HG03025 (cell line): Measurements from ENCODE around the gene FAM177B.

Experiments used
- ATAC-seq: cut with Tn5 transposase; IDR thresholded peaks from one replicate; pipeline ENCODE4 v1.9.1; 2021; ENCODE audit warnings: mild to moderate bottlenecking, moderate library complexity; ENCODE audit not compliant: unreplicated experiment, low FRiP score

FAM177B gene

GRCh38 chr1:222784916-222785315 lies 47.9 kb downstream of the FAM177B start:
- ATAC-seq, result no peak

DNA sequence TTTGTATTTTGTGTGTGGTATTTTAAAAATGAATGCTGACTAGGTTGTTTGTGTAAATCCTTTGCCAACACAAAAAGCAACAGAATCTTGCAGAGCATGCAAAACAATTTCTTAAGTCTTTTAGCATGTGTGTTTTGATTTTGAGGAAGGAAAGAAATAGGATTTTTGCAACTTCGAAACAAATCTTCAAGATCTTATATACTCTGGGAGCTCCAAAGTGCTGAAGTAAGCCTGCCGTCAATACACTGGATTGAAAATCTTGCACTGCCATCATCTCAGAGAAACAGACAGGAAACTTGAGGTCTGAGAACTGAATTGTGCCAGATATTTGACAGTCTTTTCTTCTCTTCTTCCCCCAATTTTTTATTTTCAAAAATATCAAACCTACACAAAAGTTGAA lies 48.5 kb downstream of the FAM177B start:
- ATAC-seq, result no peak

- ATAC-seq, result no peak
Measured at GRCh38 chr1:222786121-222786520, 49.1 kb downstream of the FAM177B start.

- ATAC-seq, result no peak
Measured at GRCh38 chr1:222787729-222788128, 50.7 kb downstream of the FAM177B start.

DNA sequence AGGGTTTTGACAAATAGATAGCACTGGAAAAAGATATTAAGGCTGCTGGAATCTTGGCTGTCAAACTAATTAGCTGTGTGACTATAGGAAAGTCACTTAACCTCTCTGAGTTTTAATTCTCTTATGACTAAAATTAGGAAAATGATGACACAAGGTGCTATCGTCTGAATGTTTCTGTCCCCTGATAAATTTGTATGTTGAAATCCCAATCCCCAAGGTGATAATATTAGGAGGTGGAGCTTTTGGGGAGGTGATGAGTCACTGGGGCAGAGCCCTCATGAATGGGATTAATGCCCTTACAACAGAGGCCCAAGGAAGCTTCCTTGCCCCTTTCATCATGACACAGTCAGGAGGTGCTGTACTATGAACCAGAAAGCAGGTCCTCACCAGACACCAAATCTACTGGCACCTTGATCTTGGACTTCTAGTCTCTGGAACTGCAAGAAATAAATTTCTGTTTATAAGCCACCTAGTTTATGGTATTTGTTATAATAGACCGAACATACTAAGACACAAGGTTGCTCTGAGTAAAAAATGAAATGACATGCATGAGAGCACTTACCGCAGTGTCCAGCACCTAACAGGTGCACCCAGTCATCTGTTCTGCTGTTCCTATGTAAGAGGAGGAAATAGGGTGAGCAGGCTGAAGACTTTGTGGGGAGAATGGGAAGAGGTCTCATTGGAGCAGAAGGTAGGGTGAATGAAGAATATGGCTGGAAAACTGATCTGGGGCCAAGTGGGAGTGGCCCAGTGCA lies 51.6 kb downstream of the FAM177B start:
- no peak for ATAC-seq

- ATAC-seq, result no peak
Measured at GRCh38 chr1:222790115-222790514, 53.1 kb downstream of the FAM177B start.

- no peak for ATAC-seq
Measured at GRCh38 chr1:222790520-222790919, 53.5 kb downstream of the FAM177B start.

DNA sequence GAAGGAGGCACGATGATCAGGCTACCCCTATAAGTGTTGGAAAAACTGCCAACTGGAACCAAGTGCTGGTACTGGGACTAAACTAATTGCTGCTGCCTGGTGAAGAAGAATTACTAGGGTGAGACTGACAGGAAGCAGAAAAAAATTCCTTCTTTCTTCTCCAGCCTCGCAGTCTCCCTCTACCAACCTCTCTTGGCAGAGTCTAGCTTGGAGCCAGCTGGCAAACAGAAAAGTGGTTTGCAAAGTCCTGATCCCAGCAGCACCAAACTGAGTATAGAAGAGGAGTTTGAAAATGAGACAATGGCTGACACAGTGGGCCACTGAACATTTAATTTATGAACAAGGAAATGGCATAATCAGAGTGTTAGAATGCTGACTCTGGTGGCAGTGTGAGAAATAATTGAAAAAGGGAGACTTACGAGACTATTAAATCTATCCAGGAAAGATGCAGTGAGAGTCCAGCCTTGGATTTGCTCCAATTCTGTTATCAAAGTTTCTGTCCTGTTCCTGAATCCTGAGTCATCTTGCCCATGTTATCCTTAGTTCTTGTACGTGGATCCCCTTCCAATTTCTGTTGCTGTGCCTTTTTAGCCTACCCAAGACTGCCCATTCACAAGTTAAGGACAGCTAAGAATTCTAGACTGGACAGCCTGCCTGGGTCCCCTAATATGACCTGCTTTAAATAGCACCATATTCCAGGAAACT lies 54.2 kb downstream of the FAM177B start:
- ATAC-seq, result no peak

DNA sequence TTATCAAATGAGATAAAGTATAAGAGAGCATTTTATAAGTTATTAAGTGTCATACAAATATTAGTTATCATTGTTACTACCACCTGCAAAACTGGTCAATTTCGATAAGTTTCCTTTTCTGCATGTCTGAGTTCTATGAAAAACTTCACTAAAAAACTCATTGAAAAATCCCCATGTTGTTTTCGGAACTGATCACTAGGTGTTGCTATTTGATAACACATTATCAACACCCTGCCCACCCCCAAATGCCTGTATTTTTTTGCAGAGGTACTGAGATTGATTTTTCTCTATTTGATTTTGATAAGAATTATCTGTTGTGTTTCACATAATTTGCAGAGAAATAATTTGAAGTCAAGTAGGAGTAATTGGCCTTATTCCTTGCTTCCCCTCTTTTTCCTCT lies 55.7 kb downstream of the FAM177B start:
- no peak for ATAC-seq

DNA sequence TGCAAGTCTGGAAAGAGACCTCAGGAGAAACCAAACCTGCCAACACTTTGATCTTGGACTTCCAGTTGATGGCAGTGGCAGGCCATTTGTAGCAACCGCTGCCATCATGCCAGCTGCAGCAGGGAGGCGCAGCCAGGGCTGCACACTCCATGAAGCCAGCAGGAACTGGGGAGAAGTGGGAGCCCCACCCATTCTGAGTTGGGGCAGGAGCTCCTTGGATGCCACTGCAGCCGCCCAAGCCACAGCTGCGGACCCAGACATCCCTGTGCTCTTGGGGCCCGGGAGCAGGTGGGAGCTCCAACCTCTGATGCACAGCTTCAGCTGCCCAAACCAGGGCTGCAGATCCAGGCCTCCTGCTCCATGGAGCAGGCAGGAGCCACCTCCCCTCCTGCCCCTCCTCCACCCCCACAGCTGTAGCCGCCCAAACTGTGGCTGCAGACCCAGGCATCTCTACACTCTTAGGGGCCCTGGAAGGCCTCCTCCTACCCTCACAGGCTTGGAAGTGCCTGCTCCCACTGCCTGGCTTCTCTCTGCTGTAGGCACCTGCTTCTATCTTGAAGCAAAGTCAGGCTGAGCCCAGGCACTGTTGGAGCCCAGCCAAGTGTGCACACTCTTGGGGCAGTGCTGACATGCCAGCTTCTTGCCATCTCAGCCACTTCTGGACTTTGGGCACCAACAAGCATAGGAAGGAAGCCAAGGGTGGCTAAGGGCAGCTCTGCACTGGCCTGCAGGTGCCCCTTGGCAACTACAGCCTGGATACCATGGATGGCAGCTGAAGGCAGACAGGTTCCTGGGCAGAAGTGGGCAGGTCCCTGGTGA lies 57.9 kb downstream of the FAM177B start:
- ATAC-seq, result no peak

DNA sequence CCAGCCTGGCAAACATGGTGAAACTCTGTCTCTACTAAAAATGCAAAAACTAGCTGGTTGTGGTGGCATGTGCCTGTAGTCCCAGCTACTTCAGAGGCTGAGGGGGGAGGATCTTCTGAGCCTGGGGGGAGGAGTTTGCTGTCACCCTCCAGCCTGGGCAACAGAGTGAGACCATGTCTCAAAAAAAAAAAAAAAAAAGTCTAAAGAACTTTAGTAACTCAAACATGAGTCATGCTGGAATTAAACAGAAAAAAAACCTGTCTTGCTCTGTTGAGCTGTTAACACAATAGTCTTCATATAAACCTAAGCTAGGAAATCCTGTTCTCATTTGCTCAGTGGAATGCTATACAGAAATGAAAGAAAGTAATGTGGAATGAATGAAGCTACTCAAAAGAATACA lies 61.1 kb downstream of the FAM177B start:
- no peak for ATAC-seq

- no peak for ATAC-seq
Measured at GRCh38 chr1:222798975-222799374, 62.0 kb downstream of the FAM177B start.
